DMS 273 (cell line): ENCODE measurements around the gene YIF1B.
"Not testable (repeated sequence)": the region's sequence is repeated elsewhere in the genome, so short reads cannot be mapped to it uniquely, and the experiment has no call there.

ENCODE experiments used
- DNase-seq: peaks from one replicate; lab custom pipeline; 2025; ENCODE audit not compliant: unreplicated experiment; lab: John Stamatoyannopoulos, UW

YIF1B gene

DNA sequence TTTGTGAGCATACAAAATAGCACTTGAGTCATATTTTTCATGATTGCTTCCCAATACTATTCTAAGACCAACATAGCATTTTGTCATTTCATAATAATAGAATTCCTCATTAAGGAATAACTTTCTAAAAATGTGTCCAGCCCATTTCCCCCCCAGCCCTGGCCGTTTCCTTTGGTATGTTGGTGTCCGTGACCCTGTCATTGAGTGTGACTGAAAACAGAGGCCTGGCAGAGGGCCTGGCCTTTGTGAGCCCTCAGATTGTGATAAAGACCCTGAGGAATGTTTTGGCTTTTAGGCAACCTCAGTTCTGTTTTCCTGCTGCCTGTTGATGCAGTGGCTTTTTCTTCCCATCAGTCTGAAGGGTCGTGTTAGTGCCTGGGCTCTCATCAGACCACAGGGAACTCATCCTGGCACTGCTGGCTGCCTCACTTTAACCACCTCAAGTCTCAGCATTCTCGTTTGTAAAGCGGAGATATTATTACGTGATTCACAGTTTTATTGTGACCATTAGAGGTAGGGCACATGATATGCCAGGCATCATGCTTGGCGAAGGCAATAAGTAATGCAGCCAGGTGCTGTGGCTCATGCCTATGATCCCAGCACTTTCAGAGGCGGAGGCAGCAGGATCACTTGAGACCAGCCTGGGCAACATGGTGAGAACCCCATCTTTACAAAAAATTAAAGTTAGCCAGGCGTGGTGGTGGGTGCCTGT lies 37.6 kb downstream of the YIF1B start:
- DNase-seq, result no peak

DNA sequence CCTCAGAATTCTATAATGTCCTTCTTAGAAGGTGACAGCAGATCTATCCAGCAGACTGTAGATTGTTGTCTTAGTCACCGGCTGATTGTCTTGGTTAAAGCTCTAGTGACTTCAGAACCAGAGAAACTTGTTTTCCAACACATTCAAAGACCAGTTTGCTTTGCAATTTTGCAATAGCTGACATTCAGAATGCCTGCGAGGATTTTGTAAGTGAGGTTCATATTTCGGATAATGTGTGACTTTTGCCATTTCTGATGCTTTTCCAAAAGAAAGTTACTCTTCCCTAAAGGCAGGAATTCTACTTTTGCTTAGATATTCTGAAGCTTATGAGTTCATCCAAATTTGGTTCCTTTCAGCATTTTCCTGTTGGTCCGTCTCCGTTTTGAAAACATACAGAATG lies 38.2 kb downstream of the YIF1B start:
- DNase-seq, result no peak

DNA sequence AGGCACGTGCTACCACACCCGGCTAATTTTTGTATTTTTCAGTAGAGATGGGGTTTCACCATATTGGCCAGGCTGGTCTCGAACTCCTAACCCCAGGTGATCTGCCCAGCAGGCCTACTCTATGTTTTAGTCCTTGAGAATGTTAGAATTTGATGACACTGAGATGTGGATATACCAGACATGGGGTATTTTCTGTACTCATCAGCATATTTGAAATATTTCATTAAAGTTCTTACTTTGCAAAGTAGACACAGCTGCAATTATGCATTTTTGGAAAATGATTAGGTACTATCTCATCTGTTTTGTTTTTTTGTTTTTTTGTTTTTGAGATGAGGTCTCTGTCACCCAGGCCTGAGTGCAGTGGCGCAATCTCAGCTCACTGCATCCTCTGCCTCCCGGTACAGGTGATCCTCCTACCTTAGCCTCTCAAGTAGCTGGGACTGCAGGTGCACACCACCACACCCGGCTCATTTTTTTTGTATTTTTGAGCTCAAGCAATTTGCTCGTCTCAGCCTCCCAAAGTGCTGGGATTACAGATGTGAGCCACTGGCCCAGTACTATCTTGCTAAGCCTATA lies 38.7 kb downstream of the YIF1B start:
- DNase-seq, result no peak

DNA sequence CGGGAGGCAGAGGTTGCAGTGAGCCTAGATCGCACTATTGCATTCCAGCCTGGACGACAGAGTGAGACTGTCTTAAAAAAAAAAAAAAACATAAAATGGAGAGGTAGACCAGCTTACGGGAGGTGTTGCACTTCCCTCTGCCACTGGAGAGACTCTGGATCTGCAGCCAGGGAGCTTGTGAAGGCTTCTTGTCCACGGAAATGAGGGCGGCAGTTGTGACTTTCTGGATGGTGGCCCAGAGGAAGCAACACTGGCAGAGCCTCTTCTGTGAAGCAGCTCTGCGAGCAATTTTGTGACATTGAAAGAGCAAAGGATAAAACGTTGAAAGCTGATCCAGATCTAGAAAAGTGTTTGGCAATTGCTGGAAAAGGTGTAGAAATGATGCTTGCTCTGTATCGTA lies 41.0 kb downstream of the YIF1B start:
- no peak for DNase-seq

DNA sequence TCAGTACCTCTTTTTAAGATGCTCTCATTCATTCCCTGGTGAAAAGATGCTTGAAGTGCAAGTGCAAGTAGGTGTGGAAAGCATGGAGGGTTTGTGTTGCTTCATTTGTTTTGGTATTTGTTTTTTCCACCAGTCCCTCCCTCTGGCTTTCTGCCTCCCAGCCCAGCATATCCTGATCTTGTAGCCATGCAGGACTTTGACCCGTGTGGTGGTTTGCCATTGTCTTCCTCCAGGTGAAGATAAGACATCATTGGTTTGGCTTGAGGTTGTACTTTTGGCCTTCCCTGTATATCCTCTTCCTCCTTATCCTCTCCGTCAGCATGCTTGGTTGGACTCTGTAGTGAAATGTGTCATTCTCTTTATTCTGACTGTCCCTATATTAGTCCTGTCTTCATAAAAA lies 42.2 kb downstream of the YIF1B start:
- no peak for DNase-seq

DNA sequence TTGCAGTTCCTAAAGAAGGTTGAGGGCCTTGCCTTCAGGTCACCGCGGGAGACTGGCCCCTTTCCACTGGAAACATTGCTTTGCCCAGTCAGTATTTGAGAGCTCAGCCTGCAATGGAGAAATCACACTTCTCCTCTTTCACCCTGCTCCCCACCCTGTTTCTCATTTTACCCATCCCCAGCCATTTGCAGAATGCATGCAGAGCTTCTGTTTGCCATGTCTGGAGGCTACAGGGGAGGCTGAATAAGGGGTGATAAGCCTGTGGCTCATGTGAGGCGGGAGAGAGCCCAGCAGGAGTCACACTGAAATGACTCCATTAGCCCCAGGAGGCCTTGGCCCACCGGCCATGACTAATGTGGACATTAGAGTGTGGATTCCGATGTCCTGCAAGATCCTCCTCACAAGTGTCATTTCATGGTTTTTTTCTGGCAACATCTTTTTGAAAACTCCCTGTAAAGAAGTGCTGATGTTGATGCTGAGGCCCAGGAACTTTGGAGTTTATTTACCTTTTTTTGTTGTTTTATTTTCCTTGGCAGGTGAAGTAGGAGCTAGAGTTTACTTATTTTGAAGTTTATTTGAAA lies 45.1 kb downstream of the YIF1B start:
- no peak for DNase-seq

DNA sequence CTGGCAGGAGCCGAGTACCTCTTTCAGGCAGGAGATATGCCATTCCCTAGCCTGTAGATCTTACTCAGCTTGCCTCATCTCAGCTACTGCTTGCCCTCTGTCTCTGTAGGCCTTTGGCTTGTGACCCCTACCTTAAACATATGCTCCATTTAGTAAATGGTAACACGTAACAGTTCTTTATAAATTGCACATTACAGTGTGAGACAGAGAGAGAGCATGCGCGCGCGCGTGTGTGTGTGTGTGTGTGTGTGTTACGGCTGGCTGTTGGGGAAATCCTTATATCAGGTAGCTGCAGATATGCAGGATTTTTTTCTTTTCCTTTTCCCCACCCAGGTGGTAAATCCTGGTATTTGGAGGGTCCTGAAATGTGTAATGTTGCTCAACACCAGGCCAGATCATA lies 47.2 kb downstream of the YIF1B start:
- no peak for DNase-seq

DNA sequence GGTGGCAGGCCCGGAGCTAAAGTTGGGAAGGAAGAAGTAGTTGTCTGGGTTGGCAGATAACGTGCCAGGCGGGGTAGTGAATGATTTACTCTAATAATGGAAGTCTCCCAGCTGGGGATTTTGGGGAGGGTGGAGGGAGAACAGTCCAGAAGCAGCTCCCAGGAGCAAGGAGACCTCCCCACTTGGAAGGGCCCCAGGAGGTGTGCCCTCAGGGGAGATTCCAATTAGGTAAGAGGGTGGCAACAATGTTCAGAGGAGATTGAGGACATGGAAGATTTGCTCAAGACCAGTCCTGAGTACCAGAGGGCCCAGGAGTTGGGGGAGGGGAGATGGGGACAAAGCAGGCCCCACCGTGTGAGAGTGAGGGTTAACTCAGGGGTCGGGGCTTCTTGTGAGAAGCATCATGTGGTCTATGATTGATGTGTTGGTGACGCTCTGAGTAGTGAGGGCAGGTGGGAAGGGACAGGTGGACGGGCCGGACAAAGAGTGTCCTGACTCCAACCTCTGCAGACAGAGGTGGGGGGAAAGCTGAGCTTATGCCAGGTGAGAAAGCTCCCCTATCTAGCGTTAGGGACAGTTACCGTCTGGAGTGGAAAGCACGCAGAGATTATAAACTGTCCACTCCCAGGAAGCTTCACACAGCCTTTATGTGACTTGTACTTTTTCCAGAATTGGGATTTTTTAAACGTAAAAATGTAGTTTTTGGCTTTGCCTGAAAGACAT lies 47.8 kb downstream of the YIF1B start:
- no peak for DNase-seq

DNA sequence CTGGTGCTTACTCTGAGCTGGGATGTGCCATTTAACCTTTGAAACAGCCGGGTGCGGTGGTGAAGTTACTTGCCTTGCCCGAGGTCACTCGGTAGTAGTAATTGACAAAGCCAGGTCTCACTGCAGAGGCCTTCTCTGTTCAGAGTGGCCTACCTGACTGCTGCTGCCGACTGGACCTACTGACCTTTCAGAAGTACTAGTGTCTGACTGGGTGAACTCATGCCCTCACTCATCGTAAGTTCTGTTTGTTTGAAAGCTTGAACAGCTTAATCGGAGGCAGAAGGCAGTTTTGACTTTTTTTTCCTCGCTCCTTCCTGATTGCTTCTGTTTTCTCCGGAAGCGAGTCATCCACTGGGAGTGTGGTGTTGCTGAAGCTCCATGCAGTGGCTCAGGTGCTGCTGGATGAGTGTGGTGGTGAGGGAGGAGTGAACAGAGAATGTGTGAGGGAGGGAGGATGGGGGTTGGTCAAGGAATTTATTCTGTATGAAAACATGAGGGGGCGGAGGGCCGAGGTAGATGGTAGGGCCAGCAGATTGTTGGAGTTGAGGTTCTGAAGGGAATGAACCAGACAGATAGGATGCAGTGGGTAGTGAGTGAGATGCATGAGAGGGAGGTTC lies 48.7 kb downstream of the YIF1B start:
- DNase-seq, result no peak

DNA sequence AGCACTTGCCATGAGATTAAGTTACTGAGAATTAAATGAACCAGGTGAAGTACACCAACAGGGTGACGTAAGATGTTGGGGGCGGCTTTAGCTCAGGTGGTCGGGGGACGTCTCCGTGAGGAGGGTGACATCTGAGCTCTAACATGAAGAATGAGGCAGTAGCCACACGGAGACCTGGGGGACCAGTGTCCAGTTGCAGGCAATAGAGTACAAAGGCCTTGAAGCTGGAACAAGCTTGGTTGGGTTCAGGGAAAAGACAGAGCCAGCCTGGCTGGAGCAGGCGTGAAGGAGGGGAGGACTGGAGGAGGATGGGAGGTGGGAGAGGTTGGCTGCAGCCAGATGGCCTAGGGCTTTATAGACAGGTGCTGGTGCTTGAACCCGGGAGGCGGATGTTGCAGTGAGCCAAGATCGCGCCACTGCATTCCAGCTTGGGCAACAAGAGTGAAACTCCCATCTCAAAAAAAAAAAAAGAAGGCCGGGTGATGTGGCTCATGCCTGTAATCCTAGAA lies 49.8 kb downstream of the YIF1B start:
- peak; percentile 87 for DNase-seq

DNA sequence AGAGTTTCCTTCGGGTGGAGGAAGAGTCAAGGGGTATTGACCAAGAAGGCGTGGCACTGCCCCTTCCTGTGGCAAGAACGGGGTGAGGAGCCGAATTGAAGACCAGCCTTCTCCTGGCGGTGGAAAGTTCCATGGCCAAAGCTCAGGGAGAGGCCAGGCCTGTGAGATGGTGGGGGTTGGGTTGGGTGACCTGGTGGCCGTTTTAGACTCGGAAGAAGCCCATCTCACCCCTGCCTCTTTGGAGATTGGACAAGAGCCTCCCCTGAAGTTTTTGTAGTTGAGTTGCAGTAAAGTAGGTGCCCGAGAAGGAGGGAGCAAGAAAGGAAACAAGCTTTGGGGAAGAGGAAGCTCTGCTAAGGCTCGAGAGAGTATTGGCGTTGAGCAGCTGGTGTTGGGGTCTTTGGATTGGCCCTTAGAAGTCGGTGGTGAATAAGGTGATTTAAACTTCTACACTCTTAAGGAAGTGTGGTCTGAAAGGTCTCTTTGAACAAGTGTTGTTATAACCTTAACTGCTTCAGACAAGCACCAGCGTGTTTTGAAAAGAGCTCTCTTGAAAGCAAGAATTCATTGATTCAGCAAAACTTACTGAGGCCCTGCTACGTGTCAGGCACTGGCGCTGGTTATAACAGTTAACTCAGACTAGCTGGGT lies 50.4 kb downstream of the YIF1B start:
- DNase-seq, result peak; percentile 41

DNA sequence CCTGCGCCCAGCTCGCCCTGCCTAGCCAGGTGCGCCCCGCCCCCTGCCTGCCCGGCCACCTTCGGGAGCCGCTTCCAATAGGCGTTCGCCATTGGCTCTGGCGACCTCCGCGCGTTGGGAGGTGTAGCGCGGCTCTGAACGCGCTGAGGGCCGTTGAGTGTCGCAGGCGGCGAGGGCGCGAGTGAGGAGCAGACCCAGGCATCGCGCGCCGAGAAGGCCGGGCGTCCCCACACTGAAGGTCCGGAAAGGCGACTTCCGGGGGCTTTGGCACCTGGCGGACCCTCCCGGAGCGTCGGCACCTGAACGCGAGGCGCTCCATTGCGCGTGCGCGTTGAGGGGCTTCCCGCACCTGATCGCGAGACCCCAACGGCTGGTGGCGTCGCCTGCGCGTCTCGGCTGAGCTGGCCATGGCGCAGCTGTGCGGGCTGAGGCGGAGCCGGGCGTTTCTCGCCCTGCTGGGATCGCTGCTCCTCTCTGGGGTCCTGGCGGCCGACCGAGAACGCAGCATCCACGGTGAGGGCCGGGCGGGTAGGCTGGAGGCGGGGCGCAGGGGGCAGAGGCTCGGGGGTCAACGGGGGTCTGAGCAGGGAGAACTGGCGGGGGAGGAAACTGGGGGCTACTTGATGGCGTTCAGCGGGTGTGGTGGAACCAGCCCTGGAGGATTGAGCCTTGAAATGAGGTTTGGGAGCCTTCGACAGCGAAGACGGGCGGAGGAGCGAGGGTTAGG lies 51.1 kb downstream of the YIF1B start, which contains the start of gene SPINT2:
Gene SPINT2, plus strand, starts transcription at position 88 of the 727 bp plus-strand sequence. Its CDS starts 320 bp downstream, at position 408.
- DNase-seq, result peak; percentile 63

DNA sequence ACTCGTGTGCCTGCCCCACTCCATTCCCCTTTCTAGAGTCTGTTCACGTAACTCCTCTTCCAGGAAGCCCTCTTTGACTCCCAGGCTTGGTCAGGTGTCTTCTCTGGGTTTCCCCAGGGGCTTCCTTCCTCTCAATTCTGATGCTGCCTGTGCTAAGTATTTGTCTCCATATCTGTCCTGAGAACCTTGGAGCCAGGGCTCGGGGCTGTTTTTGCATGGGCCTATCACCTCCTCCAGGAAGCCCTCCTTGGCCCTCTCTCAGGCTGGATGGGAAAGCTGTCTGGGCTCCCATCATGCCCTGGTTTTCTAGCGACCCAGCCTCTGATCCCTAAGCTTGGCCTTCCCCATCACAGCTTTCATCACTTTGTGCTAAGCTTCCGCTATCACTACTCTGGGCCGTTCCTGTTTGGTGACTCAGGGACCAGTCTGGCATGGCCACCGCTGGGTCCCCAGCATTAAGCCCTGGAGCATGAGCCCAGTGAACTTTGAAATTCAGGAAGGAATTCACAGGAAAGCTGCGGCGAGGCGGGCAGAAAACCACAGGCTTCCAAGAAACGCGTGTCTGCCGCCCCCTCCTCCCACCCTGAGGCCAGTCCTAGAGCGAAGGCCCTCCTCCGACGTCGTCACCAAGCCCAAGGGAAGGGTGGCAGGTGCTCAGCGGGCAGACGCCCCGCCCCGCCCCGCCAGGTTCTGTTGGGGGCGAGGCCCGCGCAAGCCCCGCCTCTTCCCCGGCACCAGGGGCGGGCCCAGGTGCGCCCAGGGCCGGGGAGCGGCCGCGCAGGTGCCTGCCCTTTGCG lies 51.9 kb downstream of the YIF1B start:
- DNase-seq, result peak; percentile 63

DNA sequence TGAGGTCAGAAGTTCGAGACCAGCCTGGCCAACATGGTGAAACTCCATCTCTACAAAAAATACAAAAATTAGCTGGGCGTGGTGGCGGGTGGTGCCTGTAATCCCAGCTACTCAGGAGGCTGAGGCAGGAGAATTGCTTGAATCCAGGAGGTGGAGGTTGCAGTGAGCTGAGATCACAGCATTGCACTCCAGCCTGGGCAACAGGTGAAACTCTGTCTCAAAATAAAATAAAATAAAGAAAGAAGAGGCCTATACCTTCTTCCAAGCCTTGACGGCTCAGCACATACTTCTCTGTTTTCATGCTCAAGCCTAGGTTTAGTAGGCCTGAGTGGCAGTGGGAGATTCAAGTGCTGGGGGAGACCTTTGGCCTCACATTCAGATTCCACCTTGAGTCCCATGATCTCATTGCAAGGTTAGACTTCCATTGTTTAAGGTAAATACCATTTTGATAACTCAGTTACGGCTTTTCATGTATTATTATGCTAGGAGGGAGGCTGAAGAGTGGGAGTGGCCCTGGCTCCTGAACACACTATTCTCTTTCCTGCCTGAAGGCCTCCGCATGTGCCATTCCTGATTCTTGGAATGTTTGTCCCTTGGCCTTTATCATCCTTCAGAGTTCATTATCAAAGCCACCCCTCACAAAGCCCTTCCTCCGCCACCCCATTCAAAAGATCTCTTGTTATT lies 53.0 kb downstream of the YIF1B start:
- DNase-seq, result no peak

DNA sequence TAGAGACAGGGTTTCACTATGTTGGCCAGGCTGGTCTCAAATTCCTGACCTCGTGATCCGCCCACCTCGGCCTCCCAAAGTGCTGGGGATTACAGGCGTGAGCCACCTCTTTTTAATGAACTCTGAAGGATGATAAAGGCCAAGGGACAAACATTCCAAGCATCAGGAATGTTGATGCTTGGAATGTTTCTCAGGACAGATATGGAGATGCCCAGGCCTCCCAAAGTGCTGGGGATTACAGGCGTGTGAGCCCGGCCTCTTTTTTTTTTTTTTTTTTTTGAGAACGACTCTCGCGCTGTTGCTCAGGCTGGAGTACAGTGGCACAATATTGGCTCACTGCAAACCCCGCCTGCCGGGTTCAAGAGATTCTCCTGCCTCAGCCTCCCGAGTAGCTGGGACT lies 53.8 kb downstream of the YIF1B start:
- not testable (repeated sequence) for DNase-seq

DNA sequence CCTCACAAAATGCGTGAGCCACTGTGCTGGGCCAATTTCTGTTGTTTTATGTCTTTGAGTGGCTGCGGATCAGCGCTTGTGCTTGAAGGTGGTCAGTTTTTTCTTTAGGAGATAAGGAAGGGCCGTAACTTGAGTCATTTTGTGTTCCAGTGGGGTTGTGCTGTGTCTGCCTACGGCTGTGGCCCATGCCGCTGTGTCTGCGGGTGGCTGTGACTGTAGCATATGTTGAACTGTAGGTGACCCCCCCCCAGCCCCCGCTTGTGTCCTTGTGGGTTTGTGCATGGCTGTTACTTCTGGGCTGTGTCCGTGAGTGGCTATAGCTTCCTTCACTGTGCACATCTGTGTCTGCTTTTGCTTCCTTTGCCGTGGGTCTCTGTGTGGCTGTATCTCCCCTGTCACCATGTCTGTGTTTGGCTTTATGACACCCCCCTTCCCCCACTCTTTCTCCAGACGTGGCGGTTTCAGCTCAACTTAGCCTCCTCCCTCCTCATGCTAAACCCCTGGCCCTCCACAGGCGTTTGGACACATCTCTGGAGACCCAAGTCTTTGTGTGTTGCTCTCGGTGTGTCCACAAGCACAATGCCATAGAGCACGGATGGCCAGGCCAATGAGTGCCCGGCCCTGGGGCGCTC lies 60.2 kb downstream of the YIF1B start:
- peak; percentile 41 for DNase-seq

DNA sequence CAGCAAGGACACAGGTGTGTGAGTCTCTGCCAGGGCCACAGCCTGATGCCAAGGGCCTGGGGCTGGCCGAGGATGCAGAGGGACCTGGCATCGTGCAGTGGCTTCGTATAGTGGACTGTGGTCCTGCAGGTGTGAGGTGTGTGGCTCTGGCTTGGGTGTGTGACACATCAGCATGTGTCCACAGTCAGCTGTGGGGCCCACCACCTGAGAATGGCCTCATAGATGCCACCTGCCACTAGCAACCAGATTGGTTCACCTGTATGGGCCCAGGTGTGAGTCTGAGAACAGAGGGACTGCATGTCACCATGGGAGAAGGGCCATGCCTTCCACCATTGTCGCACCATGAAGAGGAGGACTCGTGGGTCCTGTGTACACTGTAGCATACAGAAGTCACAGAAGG lies 62.0 kb downstream of the YIF1B start:
- DNase-seq, result no peak
